ENCODE measurements around the gene RAPGEF6.
"Not testable (repeated sequence)": the region's sequence is repeated elsewhere in the genome, so short reads cannot be mapped to it uniquely, and the experiment has no call there.

RAPGEF6 gene

DNA sequence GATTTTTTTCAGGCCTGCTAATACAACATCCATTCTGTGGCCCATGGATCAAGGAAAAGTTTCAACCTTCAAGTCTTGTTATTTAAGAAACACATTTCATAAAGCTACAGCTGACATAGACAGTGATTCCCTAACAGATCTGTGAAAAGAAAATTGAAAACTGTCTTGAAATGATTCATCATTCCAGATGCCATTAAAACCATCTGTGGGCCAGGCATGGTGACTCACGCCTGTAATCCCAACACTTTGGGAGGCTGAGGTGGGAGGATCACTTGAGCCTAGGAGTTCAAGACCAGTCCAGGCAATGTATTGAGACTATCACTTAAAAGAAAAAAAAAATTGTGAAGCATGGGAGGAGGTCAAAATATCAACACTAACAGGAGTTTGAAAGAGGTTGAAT is 6.0 kb downstream of the RAPGEF6 start:
- H3K4me3 ChIP-seq (ENCODE audit: control insufficient read depth, low read depth, low read length), result no peak overlapping the region
- peak; percentile 82 for DNase-seq (ENCODE audit: low read depth)
- TF ChIP-seq CTCF (conservative IDR thresholded peaks at IDR 0.05; ENCODE audit: control insufficient read depth, insufficient read depth, low read depth, low read length), result no peak

DNA sequence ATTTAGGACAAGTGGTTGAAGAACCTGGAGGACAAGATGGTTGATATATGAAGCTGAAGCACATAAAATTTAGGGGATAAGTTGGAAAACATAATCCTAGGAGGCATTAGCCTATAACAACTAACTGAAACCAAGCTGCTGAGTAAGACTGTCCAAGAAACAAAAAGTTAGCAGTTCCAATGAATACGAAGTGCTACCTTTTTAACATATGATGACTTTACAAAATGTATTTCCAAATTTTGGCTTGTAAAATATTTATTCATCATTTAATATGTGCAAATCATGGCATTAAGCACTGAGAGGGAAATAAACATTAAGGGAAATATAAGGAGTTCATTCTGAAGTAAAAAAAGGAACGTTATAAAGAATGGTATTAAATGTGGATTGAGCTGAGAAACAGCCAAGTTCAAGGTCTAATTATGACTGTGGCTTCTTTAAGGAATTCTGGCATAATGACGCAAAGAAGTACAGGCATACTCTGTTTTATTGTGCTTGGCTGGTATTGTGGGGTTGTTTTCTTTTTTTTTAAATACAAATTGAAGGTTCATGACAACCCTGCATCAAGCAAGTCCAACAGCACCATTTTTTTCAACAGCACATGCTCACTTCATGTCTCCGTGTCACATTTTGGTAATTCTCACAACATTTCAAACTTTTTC is 7.7 kb downstream of the RAPGEF6 start:
- no peak for TF ChIP-seq CTCF (conservative IDR thresholded peaks at IDR 0.05; ENCODE audit: control insufficient read depth, insufficient read depth, low read depth, low read length)
- DNase-seq (ENCODE audit: low read depth), result no peak
- H3K4me3 ChIP-seq (ENCODE audit: control insufficient read depth, low read depth, low read length), result no peak overlapping the region

- no peak overlapping the region for H3K4me3 ChIP-seq (ENCODE audit: control insufficient read depth, low read depth, low read length)
- DNase-seq (ENCODE audit: low read depth), result peak; percentile 75
- TF ChIP-seq CTCF (conservative IDR thresholded peaks at IDR 0.05; ENCODE audit: control insufficient read depth, insufficient read depth, low read depth, low read length), result no peak
These were observed 12.4 kb downstream of the RAPGEF6 start for GRCh38 chr5:131622633-131623032.

- DNase-seq (ENCODE audit: low read depth); H3K4me3 ChIP-seq (ENCODE audit: control insufficient read depth, low read depth, low read length): not testable (repeated sequence)
These were observed 13.9 kb downstream of the RAPGEF6 start for GRCh38 chr5:131621164-131621563.

- H3K4me3 ChIP-seq (ENCODE audit: control insufficient read depth, low read depth, low read length), result no peak overlapping the region
- TF ChIP-seq CTCF (conservative IDR thresholded peaks at IDR 0.05; ENCODE audit: control insufficient read depth, insufficient read depth, low read depth, low read length), result no peak
- no peak for DNase-seq (ENCODE audit: low read depth)
These were observed 15.9 kb downstream of the RAPGEF6 start for GRCh38 chr5:131619102-131619501.

- no peak overlapping the region for H3K4me3 ChIP-seq (ENCODE audit: control insufficient read depth, low read depth, low read length)
- no peak for TF ChIP-seq CTCF (conservative IDR thresholded peaks at IDR 0.05; ENCODE audit: control insufficient read depth, insufficient read depth, low read depth, low read length)
- DNase-seq (ENCODE audit: low read depth), result no peak
These were observed 17.7 kb downstream of the RAPGEF6 start for GRCh38 chr5:131617140-131617822.

DNA sequence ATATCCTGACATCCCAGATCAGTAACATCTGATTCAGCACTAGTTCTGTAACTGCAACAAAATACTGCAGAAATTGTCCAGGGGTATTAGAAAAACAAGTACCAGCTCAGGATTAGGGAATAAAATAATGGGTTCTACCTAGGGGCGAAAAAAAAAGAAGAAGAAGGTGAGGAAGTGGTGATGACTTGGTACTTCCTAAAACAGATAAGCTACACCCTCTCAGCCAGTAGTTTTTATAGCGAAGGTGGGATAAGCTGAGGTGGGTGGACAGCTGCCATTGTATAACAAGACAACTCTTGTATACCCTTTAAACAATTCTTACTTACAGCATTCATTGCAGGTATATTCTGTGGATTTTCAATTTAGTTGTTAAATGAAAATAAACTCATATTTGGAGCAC is 19.1 kb downstream of the RAPGEF6 start:
- H3K4me3 ChIP-seq (ENCODE audit: control insufficient read depth, low read depth, low read length), result no peak overlapping the region
- no peak for TF ChIP-seq CTCF (conservative IDR thresholded peaks at IDR 0.05; ENCODE audit: control insufficient read depth, insufficient read depth, low read depth, low read length)
- no peak for DNase-seq (ENCODE audit: low read depth)

Measured in fibroblast of mammary gland (primary cell).